OCI-LY3 (cell line): ENCODE measurements around the gene MTHFD1L.

Source experiments
- CTCF ChIP-seq: fragments of 200-600, 300-600 bp; sonication (generic); IDR thresholded peaks from 2 replicates; pipeline ENCODE4 v1.5.1; 2014; ENCODE audit warnings: antibody characterized with exemption, low read length, low read depth
- EZH2phosphoT487 ChIP-seq: fragments of 200-600 bp; shearing (Covaris generic); IDR thresholded peaks from 2 replicates; pipeline ENCODE4 v1.6.1; 2018; ENCODE audit warnings: antibody characterized with exemption, mixed run types, low read depth

DNA sequence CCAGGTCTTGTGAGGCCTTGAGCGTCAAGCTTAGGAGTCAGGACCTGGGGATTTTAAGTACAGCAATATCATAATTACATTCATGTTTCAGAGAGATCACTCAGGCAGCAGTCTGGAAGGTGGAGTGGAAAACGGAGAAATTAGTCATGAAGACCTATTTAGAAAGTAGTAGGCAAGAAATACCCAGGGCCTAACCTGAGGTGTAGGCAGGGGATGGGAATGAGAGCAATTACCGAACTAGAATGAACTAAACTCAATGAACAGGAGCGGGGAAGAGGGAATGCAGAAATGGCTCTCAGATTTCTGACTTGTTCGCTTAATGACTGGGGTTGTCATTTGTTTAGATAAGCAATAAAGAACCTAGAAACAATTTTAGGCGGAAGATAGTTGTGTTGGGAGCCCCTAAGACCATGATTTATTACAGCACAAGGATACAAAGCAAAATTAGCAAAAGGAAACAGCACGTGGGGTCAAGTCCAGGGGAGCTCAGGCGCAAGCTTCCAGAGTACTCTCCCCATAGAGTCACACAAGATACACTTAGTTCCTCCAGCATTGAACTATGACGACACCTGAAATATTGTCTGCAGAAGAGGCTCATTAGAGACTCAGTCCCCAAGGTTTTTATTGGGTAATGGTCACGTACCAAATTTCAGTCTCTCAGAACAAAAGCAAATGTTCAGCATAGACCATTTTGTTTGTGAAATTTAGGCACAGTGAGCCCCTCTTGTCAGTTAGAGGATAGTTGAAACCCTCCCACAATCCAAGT, 195.4 kb downstream of the MTHFD1L start:
- TF ChIP-seq CTCF (no peak), EZH2phosphoT487 (no peak)
